WTC11 (cell line): ENCODE measurements around the gene RAC3. TPM values are rescaled to one million over a fixed set of nuclear protein-coding genes. Genes with fewer than 3 reads are reported as not detected.

Experiments
- ATAC-seq: fragments of 200-7000 bp; cut with Tn5 transposase; 2 replicates; pipeline ENCODE4 v1.10.0; 2021; ENCODE audit warnings: mild to moderate bottlenecking, moderate library complexity
- CTCF ChIA-PET: fragments of 300-600 bp; sonication (Branson Sonifier 250); formaldehyde crosslinking; loops from one replicate; lab custom pipeline; 2021; ENCODE audit warnings: antibody characterized with exemption; lab: Charles Lee
- POLR2A ChIA-PET: fragments of 350-600 bp; sonication (Branson Sonifier 250); formaldehyde crosslinking; loops from one replicate; lab custom pipeline; 2021; ENCODE audit warnings: antibody characterized with exemption; lab: Charles Lee
- DNase-seq: peaks from one replicate; pipeline ENCODE4 v3.0.0; 2021; ENCODE audit warnings: low spot score
- H3K27ac Mint-ChIP-seq: 2 replicates; pipeline ENCODE4 v1.8.0; 2021; ENCODE audit warnings: mixed read lengths
- H3K27me3 Mint-ChIP-seq: 2 replicates; pipeline ENCODE4 v1.8.0; 2021; ENCODE audit warnings: low read depth, mild to moderate bottlenecking, moderate library complexity, mixed read lengths
- H3K36me3 Mint-ChIP-seq: 2 replicates; pipeline ENCODE4 v1.8.0; 2021; ENCODE audit warnings: mixed read lengths
- H3K4me1 Mint-ChIP-seq: 2 replicates; pipeline ENCODE4 v1.8.0; 2022; ENCODE audit warnings: mixed read lengths
- H3K4me3 Mint-ChIP-seq: 2 replicates; pipeline ENCODE4 v1.8.0; 2021; ENCODE audit warnings: mild to moderate bottlenecking, moderate library complexity, mixed read lengths
- H3K9me3 Mint-ChIP-seq: 2 replicates; pipeline ENCODE4 v1.8.0; 2021; ENCODE audit warnings: mixed read lengths
- AFF4 ChIP-seq: sonication (generic); formaldehyde crosslinking; IDR thresholded peaks from 2 replicates; pipeline ENCODE4 v1.8.1; 2023; ENCODE audit warnings: mild to moderate bottlenecking, missing genetic modification reagents, borderline replicate concordance
- ATF6 ChIP-seq: sonication (generic); formaldehyde crosslinking; IDR thresholded peaks from 2 replicates; pipeline ENCODE4 v1.8.1; 2023; ENCODE audit warnings: mild to moderate bottlenecking, missing genetic modification reagents
- FOXK1 ChIP-seq: sonication (generic); formaldehyde crosslinking; IDR thresholded peaks from 2 replicates; pipeline ENCODE4 v1.8.0; 2022; ENCODE audit warnings: mild to moderate bottlenecking, moderate library complexity, missing genetic modification reagents
- GABPB1 ChIP-seq: sonication (generic); formaldehyde crosslinking; IDR thresholded peaks from 2 replicates; pipeline ENCODE4 v1.8.1; 2023; ENCODE audit warnings: mild to moderate bottlenecking, missing genetic modification reagents
- JAZF1 ChIP-seq: fragments of 250-450 bp; sonication (Bioruptor Pico); IDR thresholded peaks from 2 replicates; pipeline ENCODE4 v1.9.0; 2021; ENCODE audit warnings: moderate library complexity, mild to moderate bottlenecking, inconsistent platforms
- KAT7 ChIP-seq: sonication (generic); formaldehyde crosslinking; IDR thresholded peaks from 2 replicates; pipeline ENCODE4 v1.8.1; 2023; ENCODE audit warnings: missing genetic modification reagents, mild to moderate bottlenecking, borderline replicate concordance
- MXD4 ChIP-seq: fragments of 250-450 bp; sonication (Bioruptor Pico); IDR thresholded peaks from 2 replicates; pipeline ENCODE4 v1.8.0; 2021; ENCODE audit warnings: mild to moderate bottlenecking, moderate library complexity, borderline replicate concordance
- NR3C1 ChIP-seq: sonication (generic); formaldehyde crosslinking; conservative IDR thresholded peaks from 2 replicates; pipeline ENCODE4 v1.8.1; 2023; ENCODE audit warnings: low read depth, mild to moderate bottlenecking, missing genetic modification reagents
- OVOL2 ChIP-seq: fragments of 250-450 bp; sonication (Bioruptor Pico); IDR thresholded peaks from 2 replicates; pipeline ENCODE4 v1.9.0; 2021; ENCODE audit warnings: mild to moderate bottlenecking, borderline replicate concordance
- PRDM15 ChIP-seq: sonication (generic); formaldehyde crosslinking; IDR thresholded peaks from 2 replicates; pipeline ENCODE4 v1.8.0; 2022; ENCODE audit warnings: missing genetic modification reagents
- SMAD4 ChIP-seq: sonication (generic); formaldehyde crosslinking; IDR thresholded peaks from 2 replicates; pipeline ENCODE4 v1.8.0; 2022; ENCODE audit warnings: mild to moderate bottlenecking, missing genetic modification reagents
- STAT6 ChIP-seq: sonication (generic); formaldehyde crosslinking; conservative IDR thresholded peaks from 2 replicates; pipeline ENCODE4 v1.8.1; 2023; ENCODE audit warnings: mild to moderate bottlenecking, low read depth, missing genetic modification reagents, moderate library complexity
- ZNF232 ChIP-seq: sonication (generic); formaldehyde crosslinking; IDR thresholded peaks from 2 replicates; pipeline ENCODE4 v1.8.0; 2022; ENCODE audit warnings: mild to moderate bottlenecking, missing genetic modification reagents
- ZNF263 ChIP-seq: sonication (generic); formaldehyde crosslinking; IDR thresholded peaks from 2 replicates; pipeline ENCODE4 v1.8.1; 2022; ENCODE audit warnings: low read depth, mild to moderate bottlenecking, moderate library complexity, missing genetic modification reagents
- ZNF396 ChIP-seq: fragments of 250-450 bp; sonication (Bioruptor Pico); IDR thresholded peaks from 2 replicates; pipeline ENCODE4 v1.8.0; 2021; ENCODE audit warnings: mild to moderate bottlenecking, moderate library complexity, borderline replicate concordance
- ZNF671 ChIP-seq: fragments of 250-450 bp; sonication (Bioruptor Pico); IDR thresholded peaks from 2 replicates; pipeline ENCODE4 v1.8.0; 2021; ENCODE audit warnings: mild to moderate bottlenecking
- total RNA-seq: library from RNA; stranded (reverse); gene quantifications from 3 replicates; pipeline ENCODE4 v1.2.3, GENCODE V29; 2021

RAC3 gene
- total RNA-seq, 1 experiment from 2014 or later: 163 TPM

GRCh38 chr17:82076785-82077591, 45.5 kb downstream of the RAC3 start:
- H3K9me3 Mint-ChIP-seq: no peaks in the 10 kb centered on the region
- peak; percentile 52 for ATAC-seq
- ChIA-PET CTCF (interaction anchor here (0.6 to 4.9 kb wide), 8 partner anchors 10 to 80 kb away, joined by 3 to 37 read pairs (median 5); partner anchors contain the start of genes DCXR and RAC3), POLR2A (interaction anchor here (0.7 to 1.2 kb wide), 3 partner anchors 47 to 142 kb away, joined by 3 to 4 read pairs (median 3); partner anchors contain the start of genes CENPX and LRRC45)
- H3K4me1 Mint-ChIP-seq: no peaks in the 10 kb centered on the region
- 0 out of 2 replicates have a peak, but pooled peaks have one; percentile 13 for TF ChIP-seq GABPB1 (CRISPR knock-in tag)
- TF ChIP-seq ZNF232 (CRISPR knock-in tag): no peak
- no peak for DNase-seq
- no peak overlapping the region for H3K4me3 Mint-ChIP-seq
- peaks cover 9% of the 10 kb centered on the region for H3K36me3 Mint-ChIP-seq
- peaks cover 15% of the 10 kb centered on the region for H3K27me3 Mint-ChIP-seq
- peak overlapping the region; percentile 82 for H3K27ac Mint-ChIP-seq

GRCh38 chr17:82077617-82078358, 46.3 kb downstream of the RAC3 start:
- peak overlapping the region; percentile 79 for H3K27ac Mint-ChIP-seq
- no peaks in the 10 kb centered on the region for H3K4me1 Mint-ChIP-seq
- ATAC-seq: peak; percentile 16
- H3K9me3 Mint-ChIP-seq: no peaks in the 10 kb centered on the region
- no peak for TF ChIP-seq SMAD4 (CRISPR knock-in tag)
- TF ChIP-seq PRDM15: peak; percentile 81
- TF ChIP-seq ZNF671 (CRISPR knock-in tag): 0 out of 2 replicates have a peak, but pooled peaks have one; percentile 37
- no peak for TF ChIP-seq MXD4 (CRISPR knock-in tag)
- TF ChIP-seq STAT6: no peak
- TF ChIP-seq ATF6 (CRISPR knock-in tag): no peak
- TF ChIP-seq, all 79 proteins: peak for 2
- Mint-ChIP-seq H3K4me3 (no peak overlapping the region), H3K36me3 (peaks cover 9% of the 10 kb centered on the region), H3K27me3 (peaks cover 10% of the 10 kb centered on the region)
- ChIA-PET CTCF (interaction anchor here (0.7 to 4.9 kb wide), 6 partner anchors 29 to 158 kb away, joined by 3 to 37 read pairs (median 5); partner anchors contain the start of gene RAC3), POLR2A (interaction anchor here (0.7 to 1.2 kb wide), 2 partner anchors 47 to 143 kb away, joined by 3 read pairs; no protein-coding TSS in a partner anchor)
- DNase-seq: no peak

GRCh38 chr17:82078433-82078832, 47.0 kb downstream of the RAC3 start:
- Mint-ChIP-seq H3K27ac (peak overlapping the region; percentile 79), H3K4me1 (no peaks in the 10 kb centered on the region), H3K9me3 (no peaks in the 10 kb centered on the region), H3K27me3 (peaks cover 6% of the 10 kb centered on the region), H3K4me3 (no peak overlapping the region), H3K36me3 (peaks cover 13% of the 10 kb centered on the region)
- POLR2A ChIA-PET: no interaction called here
- no peak for ATAC-seq
- CTCF ChIA-PET: interaction anchor here (1.2 to 4.9 kb wide), 3 partner anchors 46 to 158 kb away, joined by 4 to 37 read pairs (median 9); partner anchors contain the start of gene RAC3
- no peak for DNase-seq
- no peak for TF ChIP-seq ZNF396 (CRISPR knock-in tag)
- TF ChIP-seq FOXK1 (CRISPR knock-in tag): no peak
- no peak for TF ChIP-seq OVOL2 (CRISPR knock-in tag)
- no peak for TF ChIP-seq AFF4 (CRISPR knock-in tag)
- no peak for TF ChIP-seq KAT7 (CRISPR knock-in tag)
- no peak for TF ChIP-seq JAZF1
- TF ChIP-seq ZNF263 (CRISPR knock-in tag): no peak
- no peak for TF ChIP-seq NR3C1 (CRISPR knock-in tag)
